Smooth muscle cell (in vitro differentiated cells): ENCODE measurements around the gene FRZB. TPM values are rescaled to one million over a fixed set of nuclear protein-coding genes. Genes with fewer than 3 reads are reported as not detected.
"Not testable (repeated sequence)": the region's sequence is repeated elsewhere in the genome, so short reads cannot be mapped to it uniquely, and the experiment has no call there.

Source experiments
- DNase-seq: peaks from one replicate; lab custom pipeline; 2025; ENCODE audit not compliant: unreplicated experiment; lab: John Stamatoyannopoulos, UW
- H2AFZ ChIP-seq: fragments of 200-600 bp; sonication (generic); 2 replicates; pipeline ENCODE4 v1.6.0; 2016; ENCODE audit warnings: antibody characterized with exemption, low read depth, mild to moderate bottlenecking
- H3F3A ChIP-seq: fragments of 200-600 bp; sonication (generic); 2 replicates; pipeline ENCODE4 v1.6.0; 2017; ENCODE audit warnings: antibody characterized with exemption, low read depth
- H3K27ac ChIP-seq: fragments of 200-600 bp; sonication (generic); 2 replicates; pipeline ENCODE4 v1.5.1; 2016; ENCODE audit warnings: low read depth, mild to moderate bottlenecking
- H3K27me3 ChIP-seq: fragments of 200-600 bp; sonication (generic); 2 replicates; pipeline ENCODE4 v1.6.1; 2016; ENCODE audit warnings: low read depth, mild to moderate bottlenecking
- H3K36me3 ChIP-seq: fragments of 200-600 bp; sonication (generic); 2 replicates; pipeline ENCODE4 v1.5.1; 2016; ENCODE audit warnings: low read depth
- H3K4me1 ChIP-seq: fragments of 200-600 bp; sonication (generic); 2 replicates; pipeline ENCODE4 v1.5.1; 2016; ENCODE audit warnings: low read depth
- H3K4me2 ChIP-seq: fragments of 200-600 bp; sonication (generic); 2 replicates; pipeline ENCODE4 v1.6.0; 2016; ENCODE audit warnings: mild to moderate bottlenecking
- H3K4me3 ChIP-seq: fragments of 200-600 bp; sonication (generic); 2 replicates; pipeline ENCODE4 v1.5.1; 2016; ENCODE audit warnings: mild to moderate bottlenecking
- H3K79me2 ChIP-seq: fragments of 200-600 bp; sonication (generic); 2 replicates; pipeline ENCODE4 v1.6.0; 2016; ENCODE audit warnings: low read depth, mild to moderate bottlenecking
- H3K9ac ChIP-seq: fragments of 200-600 bp; sonication (generic); 2 replicates; pipeline ENCODE4 v1.6.0; 2016; ENCODE audit warnings: low read depth
- H3K9me3 ChIP-seq: fragments of 200-600 bp; sonication (generic); replicated peaks from 2 replicates; pipeline ENCODE4 v1.5.1; 2016; ENCODE audit warnings: low read depth
- H4K20me1 ChIP-seq: fragments of 200-600 bp; sonication (generic); 2 replicates; pipeline ENCODE4 v1.6.0; 2016; ENCODE audit warnings: low read depth
- CTCF ChIP-seq: fragments of 200-600 bp; sonication (generic); IDR thresholded peaks from 2 replicates; pipeline ENCODE4 v1.5.1; 2017; ENCODE audit warnings: borderline replicate concordance, mild to moderate bottlenecking, antibody characterized with exemption; ENCODE audit not compliant: insufficient read depth, poor library complexity, severe bottlenecking
- WGBS: methylation state at CpG from one replicate; pipeline ENCODE4 v1.1.7; 2016; ENCODE audit warnings: low lambda C conversion rate; 5-methylcytosine and 5-hydroxymethylcytosine counted together
- polyA plus RNA-seq: library from polyadenylated mRNA; unstranded; fragments of >200 nt; fragmentation: Nextera tagmentation; extraction: Ambion mirVana; gene quantifications from 2 replicates; pipeline ENCODE4 v1.2.1, GENCODE V29; 2016
- total RNA-seq: library from RNA; depleted of rRNA; stranded (reverse); fragments of >200 nt; gene quantifications from 2 replicates; pipeline ENCODE4 v1.2.3, GENCODE V29; 2014

The FRZB gene
- total and polyA plus RNA-seq, 2 experiments from 2014 or later, result 11.2 to 33.5 TPM

- Histone ChIP-seq H3K4me3 (no peak overlapping the region), H3K27ac (no peak overlapping the region), H3K9ac (no peak overlapping the region), H3K79me2 (no peaks in the 10 kb centered on the region), H3F3A (no peaks in the 10 kb centered on the region), H3K27me3 (no peaks in the 10 kb centered on the region), H3K4me2 (no peak overlapping the region), H3K4me1 (no peaks in the 10 kb centered on the region), H4K20me1 (no peaks in the 10 kb centered on the region), H2AFZ (no peak overlapping the region), H3K9me3 (no peaks in the 10 kb centered on the region), H3K36me3 (no peaks in the 10 kb centered on the region)
- no peak for DNase-seq
- 91% methylated on average over 6 of the region's 6 CpGs for WGBS
- no peak for TF ChIP-seq CTCF
Measured at GRCh38 chr2:182895798-182896197, 29.4 kb upstream of the FRZB start.

GRCh38 chr2:182895169-182895568, 28.7 kb upstream of the FRZB start:
- Histone ChIP-seq H3K9ac (no peak overlapping the region), H4K20me1 (no peaks in the 10 kb centered on the region), H3K4me1 (no peaks in the 10 kb centered on the region), H3K27ac (no peak overlapping the region), H3K36me3 (no peaks in the 10 kb centered on the region), H2AFZ (no peak overlapping the region), H3K4me3 (no peak overlapping the region), H3K79me2 (no peaks in the 10 kb centered on the region), H3K9me3 (no peaks in the 10 kb centered on the region), H3F3A (no peaks in the 10 kb centered on the region), H3K4me2 (no peak overlapping the region), H3K27me3 (no peaks in the 10 kb centered on the region)
- WGBS, result 94% methylated on average over 4 of the region's 4 CpGs
- TF ChIP-seq CTCF, result no peak
- DNase-seq, result no peak

- Histone ChIP-seq H4K20me1 (no peaks in the 10 kb centered on the region), H3K4me2 (no peak overlapping the region), H3K27ac (no peak overlapping the region), H3K79me2 (no peaks in the 10 kb centered on the region), H3K4me1 (no peaks in the 10 kb centered on the region), H3K9ac (no peak overlapping the region), H3K36me3 (no peaks in the 10 kb centered on the region), H2AFZ (no peak overlapping the region), H3K4me3 (no peak overlapping the region), H3K9me3 (no peaks in the 10 kb centered on the region), H3K27me3 (no peaks in the 10 kb centered on the region), H3F3A (no peaks in the 10 kb centered on the region)
- no peak for DNase-seq
- WGBS, result 96% methylated on average over 9 of the region's 9 CpGs
- TF ChIP-seq CTCF, result no peak
Measured at GRCh38 chr2:182894174-182894573, 27.7 kb upstream of the FRZB start.

- no peaks in the 10 kb centered on the region for H3K9me3 ChIP-seq
- 89% methylated on average over 11 of the region's 11 CpGs for WGBS
- H2AFZ ChIP-seq, result no peak overlapping the region
- no peak overlapping the region for H3K9ac ChIP-seq
- no peak overlapping the region for H3K4me2 ChIP-seq
- H4K20me1 ChIP-seq, result no peaks in the 10 kb centered on the region
- no peaks in the 10 kb centered on the region for H3K27me3 ChIP-seq
- no peaks in the 10 kb centered on the region for H3K79me2 ChIP-seq
- no peaks in the 10 kb centered on the region for H3F3A ChIP-seq
- H3K36me3 ChIP-seq, result no peaks in the 10 kb centered on the region
- no peak for TF ChIP-seq CTCF
- H3K4me1 ChIP-seq, result no peaks in the 10 kb centered on the region
- no peak overlapping the region for H3K4me3 ChIP-seq
- DNase-seq, result no peak
- no peak overlapping the region for H3K27ac ChIP-seq
Measured at GRCh38 chr2:182893666-182894065, 27.2 kb upstream of the FRZB start.

- not testable (repeated sequence) for H3K79me2 ChIP-seq, H3K4me3 ChIP-seq, H2AFZ ChIP-seq, H3K4me2 ChIP-seq, H3F3A ChIP-seq, H4K20me1 ChIP-seq, H3K9ac ChIP-seq, H3K36me3 ChIP-seq, H3K4me1 ChIP-seq, H3K27ac ChIP-seq, DNase-seq, H3K27me3 ChIP-seq, H3K9me3 ChIP-seq
- 96% methylated on average over 7 of the region's 7 CpGs for WGBS
Measured at GRCh38 chr2:182893035-182893434, 26.6 kb upstream of the FRZB start.
